Neural cell (in vitro differentiated cells): ENCODE data around the gene AK3.

Source experiments
- CTCF ChIP-seq: fragments of 450-650 bp; IDR thresholded peaks from 2 replicates; pipeline ENCODE4 v1.5.1; 2014; ENCODE audit warnings: antibody characterized with exemption, mild to moderate bottlenecking, moderate library complexity; ENCODE audit not compliant: poor library complexity, severe bottlenecking
- EP300 ChIP-seq: fragments of 450-650 bp; conservative IDR thresholded peaks from 2 replicates; pipeline ENCODE4 v1.6.1; 2014; ENCODE audit warnings: antibody characterized with exemption, mild to moderate bottlenecking, moderate library complexity; ENCODE audit not compliant: poor library complexity, severe bottlenecking
- POLR2AphosphoS5 ChIP-seq: IDR thresholded peaks from 2 replicates; pipeline ENCODE4 v1.6.1; 2012

GRCh38 chr9:4690144-4690543 lies 50.9 kb downstream of the AK3 start:
- TF ChIP-seq CTCF (no peak), POLR2AphosphoS5 (no peak), EP300 (no peak)
